Epithelial cell of esophagus (primary cell): Measurements from ENCODE around the gene SERPINA9.

Source experiments
- DNase-seq: peaks from one replicate; pipeline ENCODE4 v3.0.0; 2010; ENCODE audit warnings: low read depth
- H3K4me3 ChIP-seq: 2 replicates; pipeline ENCODE4 v1.5.1; 2011; ENCODE audit warnings: mild to moderate bottlenecking, low read length, control low read depth
- TF ChIP-seq, protein P1 (sequence below): IDR thresholded peaks from 2 replicates; pipeline ENCODE4 v1.5.1; 2011; ENCODE audit warnings: low read depth, mild to moderate bottlenecking, low read length, control low read depth, inconsistent platforms; ENCODE audit not compliant: insufficient read depth; ENCODE audit errors: missing control alignments

The SERPINA9 gene

DNA sequence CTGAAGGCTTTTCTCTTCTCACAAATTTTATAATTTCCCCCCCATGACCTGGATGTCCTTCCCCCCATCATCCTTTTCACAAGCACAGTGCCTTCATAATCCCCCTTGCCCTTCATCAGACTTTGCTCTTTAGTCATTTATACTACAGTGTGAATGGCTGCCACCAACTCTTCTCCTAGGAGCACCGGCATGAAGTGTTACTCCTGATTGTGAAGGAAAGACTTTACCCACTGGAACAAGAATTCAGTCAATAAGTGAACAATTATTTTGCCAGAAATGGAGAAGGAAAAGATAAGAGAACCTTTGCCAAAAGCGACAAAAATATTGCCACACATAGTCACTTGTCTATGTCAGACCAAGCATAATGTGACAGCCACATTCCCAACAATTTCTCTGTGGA lies 5.0 kb downstream of the SERPINA9 start:
- TF ChIP-seq, protein P1, sequence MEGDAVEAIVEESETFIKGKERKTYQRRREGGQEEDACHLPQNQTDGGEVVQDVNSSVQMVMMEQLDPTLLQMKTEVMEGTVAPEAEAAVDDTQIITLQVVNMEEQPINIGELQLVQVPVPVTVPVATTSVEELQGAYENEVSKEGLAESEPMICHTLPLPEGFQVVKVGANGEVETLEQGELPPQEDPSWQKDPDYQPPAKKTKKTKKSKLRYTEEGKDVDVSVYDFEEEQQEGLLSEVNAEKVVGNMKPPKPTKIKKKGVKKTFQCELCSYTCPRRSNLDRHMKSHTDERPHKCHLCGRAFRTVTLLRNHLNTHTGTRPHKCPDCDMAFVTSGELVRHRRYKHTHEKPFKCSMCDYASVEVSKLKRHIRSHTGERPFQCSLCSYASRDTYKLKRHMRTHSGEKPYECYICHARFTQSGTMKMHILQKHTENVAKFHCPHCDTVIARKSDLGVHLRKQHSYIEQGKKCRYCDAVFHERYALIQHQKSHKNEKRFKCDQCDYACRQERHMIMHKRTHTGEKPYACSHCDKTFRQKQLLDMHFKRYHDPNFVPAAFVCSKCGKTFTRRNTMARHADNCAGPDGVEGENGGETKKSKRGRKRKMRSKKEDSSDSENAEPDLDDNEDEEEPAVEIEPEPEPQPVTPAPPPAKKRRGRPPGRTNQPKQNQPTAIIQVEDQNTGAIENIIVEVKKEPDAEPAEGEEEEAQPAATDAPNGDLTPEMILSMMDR, result no peak
- DNase-seq, result no peak
- no peak overlapping the region for H3K4me3 ChIP-seq

GRCh38 chr14:94470311-94470710 lies 5.7 kb downstream of the SERPINA9 start:
- DNase-seq, result no peak
- TF ChIP-seq, protein P1, result no peak
- no peak overlapping the region for H3K4me3 ChIP-seq

- TF ChIP-seq, protein P1, result no peak
- DNase-seq, result no peak
These were observed 6.7 kb downstream of the SERPINA9 start for GRCh38 chr14:94469261-94469660.

GRCh38 chr14:94467728-94468520 lies 8.1 kb downstream of the SERPINA9 start:
- no peak for DNase-seq
- H3K4me3 ChIP-seq, result no peak overlapping the region
- TF ChIP-seq, protein P1, result no peak

More at GRCh38 chr14:94469261-94469660, 6.7 kb downstream of the SERPINA9 start:
- no peak overlapping the region for H3K4me3 ChIP-seq

DNA sequence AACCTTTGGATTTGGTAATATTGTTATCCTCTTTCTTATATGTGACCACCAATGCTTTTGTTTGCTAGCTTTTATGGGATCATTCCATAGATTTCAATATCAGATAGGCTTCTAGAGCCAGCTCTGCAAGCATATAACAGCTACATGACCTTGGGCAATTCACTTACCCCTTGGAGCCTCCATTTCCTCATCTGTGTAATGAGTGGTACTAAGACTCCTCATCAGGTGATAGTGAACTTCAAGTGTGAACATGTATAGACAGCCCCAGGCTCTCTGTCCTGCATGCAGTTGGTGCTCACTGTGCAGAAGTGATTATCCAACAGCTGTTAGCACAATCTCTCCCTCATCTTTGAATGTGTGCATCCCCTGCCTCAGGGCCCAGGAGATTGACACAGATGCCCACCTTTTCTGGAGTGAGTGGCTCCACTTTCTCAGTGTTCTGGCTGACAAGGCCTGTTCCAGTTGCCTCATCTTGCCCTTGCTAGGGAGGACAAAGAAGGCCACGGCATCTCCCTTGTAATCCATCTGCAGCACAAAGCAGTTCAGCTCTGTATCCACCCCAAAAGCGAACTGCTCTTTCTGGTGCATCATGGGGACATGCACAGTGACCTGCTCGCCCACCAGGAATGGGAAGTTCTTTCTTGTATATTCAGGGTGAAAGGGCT lies 9.2 kb downstream of the SERPINA9 start:
- H3K4me3 ChIP-seq, result no peak overlapping the region
- DNase-seq, result peak; percentile 57
- TF ChIP-seq, protein P1, result no peak

GRCh38 chr14:94465042-94465441 lies 11.0 kb downstream of the SERPINA9 start:
- no peak for DNase-seq
- no peak overlapping the region for H3K4me3 ChIP-seq
- TF ChIP-seq, protein P1, result no peak

GRCh38 chr14:94464290-94464689 lies 11.7 kb downstream of the SERPINA9 start:
- no peak for DNase-seq
- no peak overlapping the region for H3K4me3 ChIP-seq
- TF ChIP-seq, protein P1, result no peak
